GM12891 (cell line): ENCODE measurements around the gene ADAT2.

Experiments used
- DNase-seq: peaks from one replicate; pipeline ENCODE4 v3.0.0; 2011; ENCODE audit warnings: low spot score; ENCODE audit not compliant: insufficient read length
- FAIRE-seq: peaks from 2 replicates; lab custom pipeline; 2011; peaks lifted over from hg19 to GRCh38; lab: Jason Lieb, UNC
- PAX5 ChIP-seq: IDR thresholded peaks from 2 replicates; pipeline ENCODE4 v1.6.1; 2011; ENCODE audit warnings: low read length, moderate library complexity, mild to moderate bottlenecking; ENCODE audit not compliant: insufficient read depth, severe bottlenecking
- POLR2A ChIP-seq: IDR thresholded peaks from 2 replicates; pipeline ENCODE4 v1.6.1; 2011; ENCODE audit warnings: low read depth, low read length, control low read depth
- POLR2AphosphoS5 ChIP-seq: IDR thresholded peaks from 2 replicates; pipeline ENCODE4 v1.6.1; 2011; ENCODE audit warnings: low read depth, low read length, control low read depth
- POU2F2 ChIP-seq: IDR thresholded peaks from 2 replicates; pipeline ENCODE4 v1.6.1; 2011; ENCODE audit warnings: low read depth, mild to moderate bottlenecking, control low read depth, low read length, moderate library complexity
- SPI1 ChIP-seq: IDR thresholded peaks from 2 replicates; pipeline ENCODE4 v1.6.1; 2011; ENCODE audit warnings: low read depth, low read length, control low read depth
- TAF1 ChIP-seq: IDR thresholded peaks from 2 replicates; pipeline ENCODE4 v1.6.1; 2011; ENCODE audit warnings: low read depth, low read length, control low read depth

The ADAT2 gene

DNA sequence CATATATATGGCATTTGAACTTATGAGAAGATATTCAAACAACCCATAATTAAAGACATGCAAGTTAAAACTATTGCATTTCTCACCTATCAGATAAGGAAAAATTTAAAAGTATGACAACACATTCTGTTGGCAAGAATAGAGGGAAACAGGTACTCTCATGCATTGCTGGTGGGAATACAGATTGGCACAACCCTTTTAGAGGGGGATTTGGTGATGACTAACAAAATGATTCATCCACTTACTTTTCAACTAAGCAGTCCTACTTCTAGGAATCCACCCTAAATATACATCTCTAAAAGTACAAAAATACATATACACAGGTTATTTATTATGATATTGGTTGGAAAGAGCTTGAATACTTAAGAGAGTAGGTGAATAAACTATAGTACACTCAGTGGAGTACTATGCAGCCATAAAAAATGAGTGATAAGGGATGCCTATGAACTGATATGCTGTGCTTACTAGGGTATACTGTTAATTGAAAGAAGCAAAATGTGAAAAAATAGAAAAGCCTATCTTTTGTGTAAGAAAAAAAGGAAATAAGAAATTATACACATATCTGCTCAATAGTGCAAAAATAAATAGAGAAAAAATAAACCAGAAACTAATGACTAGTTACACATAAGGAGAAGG is 42.2 kb downstream of the ADAT2 start:
- no peak for DNase-seq
- FAIRE-seq = no peak
- TF ChIP-seq POU2F2 = no peak
- no peak for TF ChIP-seq POLR2AphosphoS5
- TF ChIP-seq POLR2A = no peak
- TF ChIP-seq SPI1 = no peak
- no peak for TF ChIP-seq PAX5
- no peak for TF ChIP-seq TAF1

DNA sequence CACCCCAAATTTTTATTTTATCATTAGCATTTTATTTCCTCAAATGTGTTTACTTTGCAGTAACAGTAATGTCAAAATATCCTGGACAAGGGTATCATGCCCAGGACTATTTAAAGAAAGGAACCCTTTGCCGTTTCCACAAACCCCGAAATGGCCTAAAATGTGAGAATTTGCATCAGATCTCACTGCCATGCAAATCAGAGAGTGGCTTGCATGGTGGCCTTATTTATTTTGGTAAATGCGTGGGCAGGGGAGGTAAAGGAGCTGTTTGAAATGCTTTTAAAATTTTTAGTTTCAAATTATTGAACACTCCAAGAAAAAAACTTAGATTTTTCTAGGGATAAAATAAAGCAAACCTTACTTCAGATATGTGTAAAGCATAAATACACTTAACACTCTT is 43.8 kb downstream of the ADAT2 start:
- DNase-seq (no peak), FAIRE-seq (no peak)
- no peak for TF ChIP-seq SPI1
- TF ChIP-seq POU2F2 = peak; percentile 52; the same call in 1 of the 2 replicates

DNA sequence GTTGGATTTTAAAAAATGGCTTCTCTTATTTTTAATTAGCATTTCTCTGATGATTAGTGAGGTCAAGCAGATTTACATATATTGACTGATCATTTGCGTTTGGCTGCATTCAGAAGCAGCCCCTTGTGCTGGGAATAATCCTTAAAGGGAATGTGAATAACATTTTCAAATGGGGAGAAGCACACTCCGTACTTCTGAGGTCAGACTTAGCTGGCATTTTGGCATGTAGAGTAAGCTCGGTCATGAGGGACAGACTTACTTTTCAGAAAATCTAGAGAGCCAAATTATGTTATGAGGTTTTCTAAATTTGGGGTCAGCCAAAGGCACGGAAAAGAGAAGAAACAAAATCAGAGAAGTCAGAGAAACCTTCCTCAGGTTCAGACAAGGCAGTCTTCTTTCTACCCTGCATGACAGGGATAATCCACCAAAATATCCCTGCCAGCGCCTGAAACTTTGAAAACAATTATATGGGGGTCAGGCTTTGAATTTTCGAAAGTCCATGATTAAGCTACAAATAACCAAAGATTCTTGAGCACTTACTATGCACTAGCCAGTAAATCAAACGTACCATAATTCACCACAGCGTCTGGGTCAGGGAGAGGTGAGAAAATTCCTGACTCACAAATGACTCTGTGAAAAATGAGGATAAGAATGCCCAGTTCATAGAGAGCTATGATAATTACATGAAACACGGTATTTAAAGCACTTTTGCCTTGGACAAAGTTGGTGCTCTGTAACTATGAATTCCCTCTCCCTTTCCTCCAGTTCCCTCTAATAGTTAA is 44.9 kb downstream of the ADAT2 start:
- TF ChIP-seq PAX5 (no peak), POLR2AphosphoS5 (no peak), TAF1 (no peak), POU2F2 (no peak), SPI1 (no peak), POLR2A (no peak)
- FAIRE-seq (no peak), DNase-seq (no peak)

DNA sequence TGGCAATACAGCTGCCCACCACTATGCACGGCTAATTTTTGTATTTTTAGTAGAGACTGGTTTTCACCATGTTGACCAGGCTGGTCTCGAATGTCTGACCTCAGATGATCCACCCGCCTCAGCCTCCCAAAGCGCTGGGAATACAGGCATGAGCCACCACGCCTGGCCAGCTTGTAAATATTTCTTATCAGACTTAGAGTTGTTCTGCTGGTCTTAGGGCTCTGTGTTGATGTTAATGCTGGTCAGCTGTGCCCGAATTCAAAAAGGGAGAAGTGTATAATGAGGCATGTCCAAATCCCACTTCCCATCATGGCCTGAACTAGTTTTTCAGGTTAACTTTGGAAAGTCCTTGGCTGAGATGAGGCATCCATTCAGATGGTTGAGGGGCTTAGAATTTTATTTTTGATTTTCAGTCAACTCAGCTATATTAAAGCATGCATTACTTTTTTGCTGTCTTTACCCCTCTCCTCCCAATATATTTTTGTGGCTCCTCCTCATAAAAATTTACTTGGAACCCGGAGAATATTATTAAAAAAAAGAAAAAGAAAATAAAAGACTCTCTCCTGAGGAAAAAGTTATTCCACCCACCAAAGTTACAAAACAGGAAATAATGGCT is 47.7 kb downstream of the ADAT2 start:
- FAIRE-seq = no peak
- TF ChIP-seq TAF1 = no peak
- no peak for TF ChIP-seq PAX5
- no peak for TF ChIP-seq POLR2A
- DNase-seq = no peak

DNA sequence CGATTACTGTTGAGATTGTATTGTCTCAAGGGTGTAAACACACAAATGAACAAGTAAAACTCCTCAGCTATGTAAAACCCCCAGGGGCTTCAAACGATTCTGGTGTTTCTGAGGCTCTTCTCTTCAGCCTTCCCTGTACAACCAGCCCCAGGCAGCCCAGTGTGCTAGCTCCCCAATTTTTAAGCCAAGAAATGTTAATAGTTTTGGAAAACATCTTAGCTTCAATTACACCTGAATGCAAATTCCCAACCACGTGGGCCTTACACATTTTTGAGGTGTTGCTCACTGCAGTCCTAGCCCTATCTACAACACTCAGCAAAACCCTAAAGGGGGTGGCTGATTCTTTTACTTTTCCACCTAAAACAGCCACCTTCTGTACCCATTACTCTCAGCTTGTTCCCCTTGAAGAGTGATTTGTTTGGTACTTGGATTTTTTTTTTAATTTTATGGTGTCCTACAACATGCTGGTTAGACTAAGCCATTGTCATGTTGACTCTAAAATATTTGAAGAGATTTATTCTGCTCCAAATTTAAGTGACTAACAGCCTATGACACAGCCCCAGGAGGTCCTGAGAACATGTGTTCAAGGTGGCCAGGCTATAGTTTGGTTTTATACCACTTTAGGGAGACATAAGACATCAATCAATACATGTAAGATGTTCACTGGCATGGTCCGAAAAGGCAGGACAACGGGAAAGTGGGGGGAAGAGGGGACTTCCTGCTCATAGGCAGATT is 48.7 kb downstream of the ADAT2 start:
- DNase-seq = no peak
- TF ChIP-seq TAF1 = no peak
- TF ChIP-seq POU2F2 = no peak
- TF ChIP-seq POLR2A = no peak
- no peak for TF ChIP-seq SPI1
- no peak for TF ChIP-seq PAX5
- no peak for TF ChIP-seq POLR2AphosphoS5

DNA sequence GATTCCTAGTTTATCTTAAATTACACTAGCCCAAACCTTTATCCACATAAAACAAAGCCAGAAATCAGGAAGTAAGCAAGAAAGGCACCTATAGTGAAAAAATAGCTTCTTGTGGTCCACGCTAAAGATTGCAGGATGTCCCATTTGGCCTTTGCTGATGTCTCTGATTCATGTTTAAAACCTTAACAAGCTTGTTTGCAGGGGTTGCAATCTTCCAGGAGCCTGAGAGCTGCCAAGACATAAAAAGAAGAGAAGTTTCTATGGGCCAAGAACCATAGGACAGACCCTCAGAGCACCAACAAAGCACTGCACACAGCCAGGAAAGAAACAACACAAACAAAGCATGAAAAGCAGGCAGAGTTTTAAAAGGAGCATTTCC is 49.4 kb downstream of the ADAT2 start:
- TF ChIP-seq PAX5 (no peak), POLR2A (no peak), TAF1 (no peak), SPI1 (no peak), POLR2AphosphoS5 (no peak)
- FAIRE-seq (no peak), DNase-seq (no peak)

More for the DNA sequence above, 48.7 kb downstream of the ADAT2 start:
- FAIRE-seq = no peak

DNA sequence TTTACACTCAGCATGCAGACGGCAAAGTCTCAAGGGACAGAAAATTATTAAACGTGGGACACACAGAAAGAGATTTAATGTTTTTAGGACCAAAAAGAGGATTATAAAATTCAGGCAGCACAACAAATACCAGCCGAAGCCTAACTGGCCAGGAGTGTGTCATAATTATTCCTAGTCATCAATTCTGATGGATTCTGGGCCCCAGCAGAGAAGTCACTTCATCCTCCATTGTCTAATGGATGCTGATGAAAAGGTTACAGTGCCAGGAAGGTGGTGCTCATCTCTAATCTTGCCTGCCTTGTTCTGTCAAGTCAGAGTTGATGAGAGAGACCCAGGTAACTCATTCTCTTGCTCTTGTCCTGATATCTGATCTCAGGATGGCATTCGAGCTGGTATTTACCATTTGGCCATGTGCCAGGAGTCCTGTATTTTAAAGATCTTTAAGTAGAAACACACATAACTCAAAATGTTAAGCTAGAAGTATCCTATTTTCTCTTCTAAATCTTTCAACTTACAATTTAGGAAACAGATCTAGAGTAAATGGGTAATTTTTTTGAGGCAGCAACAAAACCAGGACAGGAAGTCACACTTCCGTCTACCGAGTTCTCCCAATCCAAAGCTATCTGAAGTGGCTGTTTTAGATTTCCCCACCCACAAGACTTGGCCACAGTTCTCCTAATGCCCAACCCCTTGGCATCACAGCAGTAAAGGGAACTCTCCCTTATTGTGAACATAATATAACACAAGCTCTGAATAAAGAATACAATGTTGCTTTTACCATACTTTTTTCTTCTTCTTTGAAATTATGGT is 50.0 kb downstream of the ADAT2 start:
- no peak for DNase-seq
- TF ChIP-seq SPI1 (peak; percentile 62), POLR2A (no peak)
- FAIRE-seq = no peak

DNA sequence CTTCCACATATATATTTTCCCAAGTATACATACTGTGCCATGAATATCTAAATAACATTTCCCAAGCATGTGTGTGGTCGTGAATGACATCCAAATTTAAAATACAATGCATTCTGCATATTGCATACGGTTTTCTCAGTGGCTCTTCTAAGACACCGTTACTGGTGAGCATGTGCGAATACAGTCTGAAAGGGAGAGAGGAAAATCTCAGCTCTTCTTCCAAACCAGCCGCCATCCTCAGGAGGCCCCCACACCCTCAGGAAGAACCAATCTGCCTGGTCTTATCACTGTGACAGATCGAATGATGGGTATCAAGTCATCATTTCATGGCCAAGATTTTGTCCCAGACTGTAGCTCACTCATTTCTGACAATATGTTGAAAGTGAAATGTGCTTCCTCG is 50.7 kb downstream of the ADAT2 start:
- no peak for DNase-seq
- FAIRE-seq = no peak
- TF ChIP-seq PAX5 (no peak), POU2F2 (no peak), TAF1 (no peak), POLR2A (no peak), POLR2AphosphoS5 (no peak), SPI1 (no peak)

DNA sequence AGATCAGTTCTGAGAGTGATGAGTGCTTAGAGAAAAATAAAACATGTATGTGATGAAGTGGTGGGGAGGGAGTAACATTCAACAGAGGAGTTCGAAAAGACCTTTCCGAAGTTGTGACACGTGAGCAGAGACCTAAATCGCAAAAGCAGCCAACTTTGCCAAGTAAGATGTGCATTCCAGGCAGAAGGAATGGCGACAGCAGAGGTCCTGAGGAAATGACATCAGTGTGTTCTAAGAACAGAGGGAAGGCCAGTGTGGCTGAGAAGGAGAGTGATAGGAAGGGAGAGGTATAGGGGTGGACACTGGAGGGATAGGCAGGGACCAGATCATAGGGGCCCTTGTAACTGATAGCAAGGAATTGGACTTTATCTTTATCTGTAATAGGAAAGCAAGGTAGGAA is 51.3 kb downstream of the ADAT2 start:
- TF ChIP-seq SPI1 (no peak), PAX5 (no peak), POLR2A (no peak), TAF1 (no peak), POLR2AphosphoS5 (no peak), POU2F2 (no peak)
- DNase-seq (no peak), FAIRE-seq (no peak)
